Skin of body (tissue), 2 donors: ENCODE results near the gene FYN. TPM values are rescaled to one million over a fixed set of nuclear protein-coding genes. Genes with fewer than 3 reads are reported as not detected.
"Not testable (repeated sequence)": the region's sequence is repeated elsewhere in the genome, so short reads cannot be mapped to it uniquely, and the experiment has no call there.

ENCODE experiments used
- DNase-seq: peaks from one replicate; lab custom pipeline; 2025; lab: John Stamatoyannopoulos, UW
- total RNA-seq: library from RNA; depleted of rRNA; stranded (reverse); fragments of >200 nt; gene quantifications from one replicate; pipeline ENCODE4 v1.2.3, GENCODE V29; 2014

FYN gene
- total RNA-seq, 1 donor from 2014 or later, result 145 TPM

- no peak for DNase-seq
Observed at GRCh38 chr6:111686249-111686931, 186.9 kb downstream of the FYN start.

- DNase-seq, result no peak
Observed at GRCh38 chr6:111685526-111685925, 187.7 kb downstream of the FYN start.

DNA sequence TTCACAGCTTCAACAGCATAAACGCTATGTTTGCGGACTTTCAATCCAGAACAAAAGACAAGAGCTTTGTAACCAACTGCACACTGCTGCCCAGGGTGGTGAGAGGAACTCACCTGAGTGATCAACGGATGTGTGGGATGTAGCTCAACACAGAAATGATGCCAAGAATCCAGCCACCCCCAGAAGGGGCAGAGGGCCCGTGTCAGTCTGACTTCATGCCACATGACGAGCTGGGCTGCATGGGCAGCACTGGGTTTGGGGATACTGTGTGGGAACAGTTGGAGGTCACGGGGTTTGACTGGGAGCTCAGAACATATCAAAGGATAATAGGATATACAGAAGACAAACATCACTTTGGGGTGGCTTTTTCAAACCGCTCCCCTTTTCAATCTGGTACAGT is 188.2 kb downstream of the FYN start:
- DNase-seq, result no peak

- peak; percentile 84 for DNase-seq
Observed at GRCh38 chr6:111683749-111684267, 189.4 kb downstream of the FYN start.

DNA sequence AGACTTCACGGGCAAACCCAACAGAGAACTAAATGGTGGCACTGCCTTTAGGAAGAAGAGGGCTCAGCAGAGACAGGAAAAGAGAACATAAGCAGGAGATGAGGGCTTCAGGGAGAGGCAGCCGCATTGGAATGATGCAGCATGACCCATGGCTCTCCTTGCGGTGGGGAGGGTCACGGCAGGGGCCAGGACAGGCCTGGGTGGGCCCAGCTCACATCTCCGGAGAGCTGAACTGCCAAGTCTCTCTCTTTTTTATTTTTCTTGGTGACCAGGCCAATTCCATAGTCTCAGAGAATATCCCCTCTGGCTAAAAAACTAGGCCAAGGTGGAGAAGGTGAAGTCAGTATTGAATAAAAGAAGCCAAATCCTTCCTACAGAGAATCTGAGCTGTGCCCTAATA is 190.1 kb downstream of the FYN start:
- DNase-seq, result no peak

DNA sequence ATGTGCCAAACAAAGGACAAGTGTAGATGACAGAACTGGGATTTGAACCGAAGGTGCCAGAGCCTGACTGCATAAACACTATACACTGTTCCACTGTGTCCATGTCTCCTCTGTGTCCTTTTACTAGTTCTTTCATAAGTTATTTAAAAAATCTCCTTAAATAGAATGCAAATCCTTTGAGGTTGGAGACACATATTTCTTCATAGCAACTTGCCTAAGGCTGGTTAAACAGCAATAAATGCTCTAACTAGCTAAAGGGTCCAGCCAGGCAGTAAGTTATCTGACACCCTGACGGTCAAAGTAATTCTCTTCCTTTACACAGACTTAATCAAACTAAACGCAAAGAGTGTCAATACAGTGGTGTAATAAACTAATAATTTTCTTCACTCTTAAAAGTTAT is 191.4 kb downstream of the FYN start:
- DNase-seq, result no peak

- not testable (repeated sequence) for DNase-seq
Observed at GRCh38 chr6:111680811-111681609, 192.2 kb downstream of the FYN start.

GRCh38 chr6:111680015-111680712 is 193.1 kb downstream of the FYN start:
- no peak for DNase-seq

GRCh38 chr6:111679126-111679858 is 194.0 kb downstream of the FYN start:
- no peak for DNase-seq

- no peak for DNase-seq
Observed at GRCh38 chr6:111677249-111677990, 195.8 kb downstream of the FYN start.

GRCh38 chr6:111676383-111676782 is 196.9 kb downstream of the FYN start:
- no peak for DNase-seq

- no peak for DNase-seq
Observed at GRCh38 chr6:111674883-111675282, 198.4 kb downstream of the FYN start.

GRCh38 chr6:111674413-111674812 is 198.8 kb downstream of the FYN start:
- DNase-seq, result no peak

DNA sequence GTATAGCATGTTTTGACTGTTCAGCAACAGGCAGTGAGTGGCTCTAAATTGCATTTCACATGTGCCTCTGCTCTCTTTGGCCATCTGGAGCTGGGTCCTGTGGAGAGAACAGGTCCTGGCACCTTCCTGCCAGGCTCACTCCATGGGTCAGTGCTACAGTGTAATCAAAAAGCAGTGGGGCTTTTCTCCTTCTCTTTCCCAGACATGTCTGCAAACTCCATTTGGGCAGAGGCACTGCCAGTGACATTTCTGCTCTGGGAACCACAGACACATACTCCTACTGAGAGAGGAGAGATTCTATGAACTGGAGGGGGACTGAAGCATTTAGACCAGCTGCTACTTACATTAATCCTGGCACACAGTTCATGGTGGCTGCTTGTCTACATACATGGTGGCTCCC is 199.3 kb downstream of the FYN start:
- no peak for DNase-seq

- no peak for DNase-seq
Observed at GRCh38 chr6:111673532-111673931, 199.7 kb downstream of the FYN start.

DNA sequence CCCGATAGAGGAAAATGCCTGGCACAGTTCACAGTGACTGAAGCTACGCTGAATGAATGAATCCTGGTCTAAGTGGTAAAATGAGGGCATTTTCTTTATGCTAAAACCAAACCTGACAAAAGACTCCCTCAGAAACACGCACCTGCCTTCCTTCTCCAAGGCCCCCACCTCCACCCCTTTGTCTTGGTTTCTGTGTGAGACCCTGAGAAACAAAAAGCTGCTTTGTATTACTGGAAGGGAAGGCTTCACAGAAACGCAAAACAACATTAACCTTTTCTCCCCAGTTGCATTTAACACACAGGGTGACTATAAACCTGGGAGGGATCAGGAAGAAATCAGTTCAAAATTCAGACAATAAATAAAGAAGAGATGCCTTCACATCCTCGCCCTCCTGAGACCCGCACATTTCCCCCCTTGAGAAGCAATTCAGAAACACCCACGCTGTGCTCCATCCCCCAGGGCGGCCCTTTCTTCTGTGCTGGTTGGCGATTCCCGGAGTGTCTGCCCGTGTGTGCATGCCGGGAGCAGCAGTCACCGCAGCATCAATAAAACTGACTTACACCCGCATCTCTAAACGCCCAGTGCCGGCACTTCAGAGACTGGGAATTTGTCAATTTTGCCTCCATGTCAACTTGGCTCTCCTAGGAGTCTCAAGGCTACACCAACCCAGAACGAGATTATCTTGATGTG is 200.3 kb downstream of the FYN start:
- no peak for DNase-seq

DNA sequence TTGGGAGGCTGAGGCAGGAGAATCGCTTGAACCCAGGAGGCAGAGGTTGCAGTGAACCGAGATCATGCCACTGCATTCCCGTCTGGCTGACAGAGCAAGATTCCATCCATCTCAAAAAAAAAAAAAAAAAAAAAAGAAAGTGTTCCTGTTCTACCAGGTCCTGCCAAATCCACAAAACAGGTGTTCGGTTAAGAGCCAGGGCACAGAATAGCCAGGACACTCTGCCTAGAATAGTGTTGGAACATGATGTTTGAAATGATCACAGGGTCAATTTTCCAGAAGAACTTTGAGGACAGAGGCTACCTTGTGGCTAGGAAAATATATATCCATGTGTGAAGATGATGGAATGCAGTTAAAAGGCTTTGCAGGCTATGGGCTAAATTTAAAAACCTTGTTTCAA is 203.9 kb downstream of the FYN start:
- DNase-seq, result no peak

DNA sequence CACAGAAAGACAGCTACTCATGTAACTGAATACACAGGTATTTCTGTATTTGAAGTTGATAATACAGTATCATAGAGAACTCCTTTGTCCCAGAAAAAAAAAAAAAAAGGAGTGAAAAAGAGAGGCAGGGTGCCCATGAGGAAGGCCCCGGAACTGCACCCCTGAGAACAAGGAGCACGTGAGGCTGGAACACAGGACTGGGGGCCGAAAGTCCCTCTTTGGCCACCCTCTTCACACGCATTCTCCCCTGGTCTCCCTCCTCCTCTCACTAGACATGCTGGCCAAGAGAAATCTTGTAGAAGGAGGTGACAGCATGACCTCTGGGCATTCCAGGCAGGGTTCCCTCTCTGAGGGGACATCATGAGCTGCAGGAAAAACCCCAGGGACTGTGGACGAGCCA is 204.8 kb downstream of the FYN start:
- DNase-seq, result peak; percentile 36

DNA sequence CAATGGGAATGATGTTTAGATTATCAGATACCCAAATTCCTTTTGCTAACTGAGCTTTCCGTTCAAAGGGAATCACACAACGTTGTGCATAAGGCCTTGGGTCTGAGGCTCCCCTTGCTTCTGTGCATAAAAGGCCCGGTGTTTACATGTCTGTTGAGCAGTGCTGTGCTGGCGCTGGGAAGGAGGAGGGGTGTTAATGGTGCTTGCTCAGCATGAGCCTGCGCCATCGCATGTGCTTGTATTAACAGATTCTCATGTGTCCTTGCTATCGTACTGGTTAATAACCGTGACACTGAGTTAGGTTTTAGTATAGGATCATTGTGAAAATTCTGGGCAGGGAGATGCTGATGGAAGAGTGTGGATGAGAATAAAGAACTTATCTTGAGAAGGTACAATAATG is 205.3 kb downstream of the FYN start:
- peak; percentile 69 for DNase-seq

GRCh38 chr6:111666847-111667246 is 206.4 kb downstream of the FYN start:
- peak; percentile 30 for DNase-seq
